Dermis blood vessel endothelial cell (primary cell): Measurements from ENCODE around the gene DNAH6. TPM values are rescaled to one million over a fixed set of nuclear protein-coding genes. Genes with fewer than 3 reads are reported as not detected.
"Not testable (repeated sequence)": the region's sequence is repeated elsewhere in the genome, so short reads cannot be mapped to it uniquely, and the experiment has no call there.

Experiments
- DNase-seq: peaks from one replicate; pipeline ENCODE4 v3.0.0; 2010
- total RNA-seq: library from RNA; depleted of rRNA; stranded (reverse); fragments of >200 nt; gene quantifications from 2 replicates; pipeline ENCODE4 v1.2.3, GENCODE V29; 2014

DNAH6 gene
- total RNA-seq, 1 donor from 2014 or later, result under 0.01 TPM

DNA sequence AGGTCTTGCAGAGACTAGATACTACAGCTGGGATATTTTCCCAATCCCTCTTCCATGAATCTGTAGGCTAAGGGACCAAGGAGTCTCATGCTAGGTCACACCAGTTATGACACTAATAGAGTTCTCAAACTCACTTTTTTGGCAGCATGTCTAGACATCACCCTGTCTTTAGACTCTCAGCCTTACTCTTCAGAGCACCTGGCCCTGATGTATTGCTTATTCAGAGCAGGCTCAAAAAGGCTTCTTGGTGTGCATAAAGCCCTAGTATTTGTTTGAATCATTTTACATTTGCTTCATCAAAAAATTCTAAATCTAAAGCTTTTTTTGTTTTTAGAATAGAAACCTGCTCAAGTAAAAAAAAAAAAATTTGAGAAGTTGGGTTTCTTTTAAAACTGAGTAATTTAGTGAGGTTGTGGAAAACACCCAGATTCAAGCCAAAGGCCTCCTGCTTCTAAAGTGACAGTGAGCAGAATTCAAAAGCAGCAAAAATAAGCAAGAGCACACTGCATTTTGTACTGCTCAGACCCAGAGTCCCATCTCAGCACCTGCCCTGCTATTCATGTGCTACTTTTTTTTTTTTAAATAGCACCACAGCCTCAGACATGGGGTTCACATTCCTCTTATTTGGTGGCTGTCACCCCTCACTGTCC, 18.0 kb upstream of the DNAH6 start:
- no peak for DNase-seq

DNA sequence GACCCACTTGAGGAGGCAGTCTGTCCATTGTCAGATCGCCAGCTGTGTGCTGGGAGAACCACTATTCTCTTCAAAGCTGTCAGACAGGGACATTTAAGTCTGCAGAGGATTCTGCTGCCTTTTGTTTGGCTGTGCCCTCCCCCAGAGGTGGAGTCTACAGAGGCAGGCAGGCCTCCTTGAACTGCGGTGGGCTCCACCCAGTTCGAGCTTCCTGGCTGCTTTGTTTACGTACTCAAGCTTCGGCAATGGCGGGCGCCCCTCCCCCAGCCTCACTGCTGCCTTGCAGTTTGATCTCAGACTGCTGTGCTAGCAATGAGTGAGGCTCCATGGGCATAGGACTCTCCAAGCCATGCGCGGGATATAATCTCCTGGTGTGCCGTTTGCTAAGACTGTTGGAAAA, 5.3 kb upstream of the DNAH6 start:
- not testable (repeated sequence) for DNase-seq

DNA sequence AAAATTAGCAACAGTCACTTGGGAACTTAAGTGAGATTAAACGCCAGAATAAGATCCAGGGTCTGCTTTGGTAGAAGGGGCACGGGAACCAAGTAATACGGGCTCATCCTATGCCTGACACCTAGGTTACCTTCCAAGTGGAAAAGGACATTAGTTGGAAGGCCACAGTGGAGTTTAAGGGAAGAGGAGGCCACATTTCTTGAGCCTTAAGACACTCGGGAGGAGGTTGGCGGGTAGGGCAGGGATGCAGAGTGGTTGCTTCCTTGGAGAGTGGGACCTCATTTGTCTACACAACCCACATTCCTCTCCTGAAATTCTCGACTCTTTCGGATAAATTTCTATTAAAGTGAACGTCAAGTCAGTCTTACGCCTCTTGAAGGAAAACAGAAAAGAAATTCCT, 510 bp upstream of the DNAH6 start:
- DNase-seq, result no peak

DNA sequence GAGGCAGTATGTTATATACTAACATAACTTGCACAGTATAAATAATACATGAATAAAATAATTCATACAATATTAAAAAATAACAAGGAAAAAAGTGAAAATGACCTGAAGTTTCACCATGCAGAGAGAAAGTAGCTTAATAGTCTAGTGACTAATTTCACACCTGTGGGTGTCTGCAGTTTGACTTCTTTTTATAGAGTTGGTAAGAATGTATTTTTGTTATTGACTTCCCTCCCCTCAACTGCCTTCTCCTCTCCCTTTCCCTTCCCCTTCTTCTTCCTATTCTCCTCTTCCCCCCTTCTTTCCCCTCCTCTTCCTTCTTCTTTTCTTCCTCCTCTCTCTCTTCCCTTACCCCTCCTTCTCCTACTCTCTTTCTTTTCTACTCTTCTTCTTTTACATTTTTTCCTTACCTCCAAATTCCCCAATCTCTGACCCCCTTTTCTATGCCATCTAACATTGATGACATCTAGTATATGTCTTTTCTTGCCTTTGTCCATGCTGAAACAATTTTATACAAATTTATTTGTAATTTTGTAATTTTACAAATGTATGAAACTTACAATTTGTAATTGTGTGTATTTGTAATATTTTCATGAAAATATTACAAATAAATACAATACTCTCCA, 3.1 kb downstream of the DNAH6 start:
- no peak for DNase-seq

DNA sequence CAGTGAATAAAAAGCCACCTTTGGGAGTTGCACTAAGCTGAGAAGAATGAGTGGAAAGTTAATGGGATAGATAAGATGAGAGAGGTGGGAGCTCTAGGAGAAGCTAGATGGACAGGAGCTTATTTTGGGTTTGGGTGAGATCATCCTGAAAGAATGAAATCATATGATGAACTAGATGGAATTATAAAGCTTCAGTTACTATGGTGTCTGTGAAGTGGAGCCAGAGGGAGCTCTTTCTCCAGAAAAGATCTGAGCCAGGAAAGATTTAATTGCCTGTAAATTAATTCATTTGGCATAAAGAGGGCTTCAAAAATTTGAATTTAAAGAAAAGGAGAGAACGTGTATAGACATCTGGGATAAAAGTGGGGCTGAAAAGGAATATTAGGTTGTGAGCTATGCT, 10.3 kb downstream of the DNAH6 start:
- DNase-seq, result no peak

DNA sequence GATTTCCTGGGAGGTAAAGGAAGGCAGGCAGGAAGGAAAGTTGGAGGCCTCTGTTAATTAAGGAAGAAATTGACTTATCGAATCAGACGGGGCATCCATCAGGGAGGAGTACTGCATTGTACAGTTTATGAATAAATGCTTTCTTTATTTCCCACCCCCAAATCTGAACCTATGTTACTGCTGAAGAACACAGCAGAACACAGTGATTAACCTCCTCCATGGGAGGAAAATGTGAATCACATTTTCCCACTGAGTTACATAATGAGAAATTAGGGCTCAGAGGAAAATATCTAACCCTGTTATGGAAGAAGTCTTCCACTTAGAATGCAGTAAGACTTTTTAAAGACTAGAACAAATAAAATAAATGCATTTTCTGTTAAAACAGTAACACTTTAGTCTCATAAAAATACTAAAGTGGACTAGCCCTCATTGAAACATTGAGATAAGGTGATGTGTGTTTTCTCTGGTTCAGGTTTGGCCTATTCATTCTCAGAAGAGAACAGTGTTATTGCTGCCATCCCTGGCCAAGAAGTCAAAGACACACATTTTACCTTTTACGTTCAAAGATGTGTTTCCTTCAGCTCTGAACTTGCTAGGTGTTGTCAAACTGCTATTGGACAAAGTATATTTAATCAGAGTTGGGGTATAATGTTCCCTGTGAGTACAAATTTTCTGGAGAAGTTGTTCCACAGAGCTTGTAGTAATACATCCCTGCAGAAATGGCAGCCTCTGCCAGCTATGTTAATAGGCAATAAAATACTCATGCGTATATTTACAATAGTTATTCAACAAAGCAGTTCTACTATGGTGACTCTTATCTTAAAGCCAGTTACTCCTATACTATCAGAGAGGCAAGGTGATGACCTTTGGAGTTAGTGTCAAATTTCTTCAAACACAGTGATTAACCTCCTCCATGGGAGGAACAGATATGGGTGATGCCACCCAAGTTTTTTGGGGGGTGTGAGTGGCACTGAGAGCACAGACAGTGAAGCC, 11.1 kb downstream of the DNAH6 start:
- no peak for DNase-seq

DNA sequence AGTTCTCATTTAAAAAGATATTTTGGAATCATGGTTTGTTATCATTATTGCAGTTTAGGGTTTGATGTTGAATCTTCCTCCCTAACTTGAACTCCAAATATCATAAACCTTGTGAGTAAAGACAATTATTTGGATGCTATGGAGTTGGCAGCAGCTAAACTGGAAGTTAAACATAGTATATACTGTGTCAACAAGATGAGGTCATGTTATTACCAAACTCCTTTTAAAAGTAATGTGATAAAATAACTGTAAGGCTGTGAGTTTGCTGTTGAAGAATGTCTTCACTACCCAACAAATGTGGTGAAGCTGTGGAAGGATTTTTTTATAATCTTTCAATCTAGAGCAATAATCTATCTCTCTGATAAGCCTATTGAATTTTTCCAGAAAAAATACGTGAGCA, 16.0 kb downstream of the DNAH6 start:
- no peak for DNase-seq

DNA sequence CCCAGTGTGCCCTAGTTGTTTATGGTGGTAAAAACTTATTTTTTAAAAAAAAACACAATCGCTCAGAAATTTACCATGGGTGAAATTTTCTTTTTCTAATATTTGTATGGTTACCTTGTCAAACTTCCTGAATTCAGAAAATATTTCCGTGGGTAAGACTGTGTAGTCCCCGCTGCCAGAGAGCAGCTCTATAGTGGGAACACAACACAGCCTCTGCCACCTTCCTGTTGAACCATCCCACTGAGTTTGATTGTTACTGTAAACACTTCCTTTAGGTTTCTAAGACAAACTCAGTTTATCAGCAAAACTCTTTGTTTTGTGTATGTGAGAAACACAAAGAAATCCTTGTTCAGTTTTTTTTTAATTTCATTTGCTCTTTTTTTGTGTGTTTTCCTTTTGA, 17.9 kb downstream of the DNAH6 start:
- DNase-seq, result peak; percentile 7

DNA sequence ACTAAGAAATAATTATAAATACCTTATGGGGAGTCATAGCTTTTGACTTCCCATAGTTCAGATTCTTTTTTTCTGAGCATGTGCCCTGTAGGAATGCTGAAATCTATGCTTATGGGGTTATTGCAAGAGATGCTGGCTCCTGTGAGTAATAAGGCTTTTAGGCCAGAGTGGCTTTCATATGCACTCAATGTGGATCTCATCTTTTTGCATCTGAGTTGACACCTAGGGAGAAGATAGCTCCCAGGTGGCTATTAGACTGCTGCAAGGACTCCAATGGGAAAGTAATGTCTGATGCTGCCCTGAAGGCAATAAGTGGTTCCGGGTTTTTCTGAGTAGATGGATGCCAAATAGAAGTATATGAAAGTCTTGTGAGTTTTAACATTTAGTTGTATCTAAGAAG, 21.0 kb downstream of the DNAH6 start:
- no peak for DNase-seq

DNA sequence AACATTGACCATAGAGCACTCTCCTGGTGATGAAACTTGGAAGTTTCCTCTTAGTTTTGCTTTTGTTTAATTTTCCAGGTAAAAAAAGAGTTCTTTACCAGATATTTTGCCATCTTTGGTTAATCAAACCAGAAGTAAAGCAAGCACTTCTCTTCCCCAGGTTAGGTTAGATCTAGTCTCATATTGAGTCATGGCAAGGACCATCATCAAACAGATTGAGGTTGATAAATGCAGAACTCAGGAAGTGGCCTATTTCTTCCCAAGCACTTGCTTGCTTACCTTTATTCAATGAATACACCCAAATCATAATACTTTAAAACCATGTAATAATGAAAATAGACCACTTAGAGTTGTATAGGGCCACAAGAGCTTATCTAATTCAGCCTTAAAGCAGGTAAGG, 23.4 kb downstream of the DNAH6 start:
- no peak for DNase-seq

DNA sequence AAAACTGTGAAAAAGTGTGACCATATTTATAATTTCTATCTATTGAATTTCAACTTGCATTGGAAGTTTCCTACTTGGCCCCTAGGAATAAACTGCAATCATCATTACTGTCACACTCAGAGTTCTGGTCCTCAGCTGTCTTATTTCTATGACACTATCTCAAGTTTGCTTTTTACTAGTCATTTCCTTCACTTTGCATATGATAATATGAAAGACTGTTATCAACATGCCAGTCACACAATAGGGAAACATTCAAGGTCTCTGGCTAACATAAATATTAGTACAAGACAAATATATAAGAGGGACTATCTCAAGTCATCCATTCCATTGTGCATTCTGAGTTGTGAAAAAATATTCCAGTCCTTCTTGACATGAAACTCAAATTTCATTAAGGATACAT, 28.7 kb downstream of the DNAH6 start:
- no peak for DNase-seq

DNA sequence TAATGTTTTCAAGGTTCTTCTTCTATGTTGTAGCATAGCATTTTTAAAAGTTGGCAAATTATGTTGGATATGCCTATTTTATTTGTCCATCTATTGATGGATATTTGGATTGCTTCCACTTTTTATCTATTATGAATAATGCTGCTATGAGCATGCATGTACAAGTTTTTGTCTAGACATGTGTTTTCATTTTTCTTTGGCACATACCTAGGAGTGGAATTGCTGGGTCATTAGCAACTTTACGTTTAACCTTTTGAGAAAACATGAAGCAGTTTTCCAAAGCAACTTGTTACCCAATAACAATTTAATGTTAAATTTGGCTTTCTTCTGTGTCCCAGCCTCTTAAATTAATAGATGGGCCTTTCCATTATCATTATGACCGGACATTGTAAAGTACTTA, 30.3 kb downstream of the DNAH6 start:
- no peak for DNase-seq

DNA sequence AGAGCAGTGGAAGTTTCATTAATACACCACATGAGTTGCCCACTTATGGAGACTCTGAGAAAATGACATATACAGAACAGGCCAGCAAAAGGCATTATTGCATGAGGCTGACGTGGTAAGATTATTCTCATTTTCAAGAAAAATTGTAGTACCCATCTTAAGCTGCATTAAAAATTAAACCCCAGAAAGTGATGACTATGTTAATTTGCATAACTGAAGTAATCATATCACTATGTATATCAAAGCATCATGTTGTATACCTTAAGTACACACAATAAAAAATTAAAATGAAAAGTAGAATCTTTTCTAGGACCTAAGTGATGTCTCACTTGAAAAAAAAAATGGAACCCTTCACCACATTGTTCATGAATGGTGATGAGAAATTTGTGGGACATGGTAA, 32.0 kb downstream of the DNAH6 start:
- DNase-seq, result no peak

DNA sequence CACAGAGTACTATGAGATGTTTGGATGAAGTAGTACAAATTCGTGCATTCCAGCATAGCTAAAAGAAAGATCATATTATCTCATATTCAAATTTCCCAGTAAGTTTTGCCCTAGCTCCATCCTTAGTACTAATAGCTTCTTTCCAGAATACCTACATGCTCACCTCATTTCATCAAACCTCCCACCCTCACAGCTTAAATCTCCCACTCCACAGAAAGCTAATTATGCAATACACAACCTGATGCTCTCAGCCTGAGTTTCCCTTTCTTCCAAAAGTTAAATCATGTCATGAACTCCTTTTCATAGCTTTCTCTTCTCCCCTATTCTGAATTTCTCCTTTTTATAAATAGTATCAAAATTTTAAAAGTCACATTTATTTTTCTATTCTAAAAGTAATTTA, 34.6 kb downstream of the DNAH6 start:
- no peak for DNase-seq

DNA sequence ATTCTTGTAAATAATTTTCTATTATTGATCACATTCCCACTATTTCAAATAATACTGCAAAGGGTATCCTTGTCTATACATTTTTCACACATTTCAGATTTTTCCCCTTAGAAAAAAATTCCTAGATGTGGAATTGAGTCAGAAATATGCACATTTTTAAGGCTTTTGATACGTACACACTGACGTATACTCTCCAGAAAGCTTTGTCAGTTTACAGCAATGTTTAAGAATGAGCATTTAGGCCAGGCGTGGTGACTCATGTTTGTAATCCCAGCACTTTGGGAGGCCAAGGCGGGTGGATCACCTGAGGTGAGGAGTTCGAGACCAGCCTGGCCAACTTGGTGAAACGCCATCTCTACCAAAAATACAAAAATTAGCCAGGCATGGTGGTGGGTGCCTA, 35.2 kb downstream of the DNAH6 start:
- not testable (repeated sequence) for DNase-seq

DNA sequence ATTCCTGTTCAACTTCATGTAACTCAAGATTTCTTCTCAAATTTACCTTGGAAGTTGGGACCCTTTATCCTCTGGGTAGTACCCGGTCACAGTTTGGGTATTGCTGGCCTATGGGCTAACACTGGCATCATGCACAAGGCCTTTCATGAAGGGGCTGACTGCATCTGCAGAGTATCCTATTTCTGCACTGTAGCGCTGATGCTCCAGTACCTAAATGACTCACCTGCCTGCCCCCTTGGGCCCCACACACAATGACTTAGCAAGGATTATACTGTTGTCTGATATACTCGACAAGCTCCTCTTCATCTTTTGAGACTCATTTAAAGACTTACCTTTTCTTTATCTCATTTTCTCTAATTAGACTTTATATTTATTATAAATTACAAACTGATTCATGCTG, 39.9 kb downstream of the DNAH6 start:
- no peak for DNase-seq

DNA sequence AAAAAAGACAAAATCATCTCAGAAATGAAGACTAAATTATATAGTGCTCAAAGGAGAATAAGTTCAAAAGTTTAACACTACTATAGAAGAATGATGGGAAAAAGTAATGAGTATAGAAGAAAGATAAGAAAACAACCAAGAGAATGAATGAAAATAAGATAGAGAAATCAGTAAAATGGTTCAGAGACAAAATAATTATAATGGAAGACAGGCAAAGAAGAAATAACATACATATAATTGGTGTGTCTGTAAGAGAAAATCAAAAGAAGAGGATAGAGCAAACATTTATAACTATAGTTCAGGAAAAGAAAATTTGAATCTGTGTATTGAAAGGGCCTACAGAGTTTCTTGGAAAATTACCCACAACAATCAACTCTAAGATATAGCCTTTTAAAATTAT, 43.5 kb downstream of the DNAH6 start:
- DNase-seq, result no peak

DNA sequence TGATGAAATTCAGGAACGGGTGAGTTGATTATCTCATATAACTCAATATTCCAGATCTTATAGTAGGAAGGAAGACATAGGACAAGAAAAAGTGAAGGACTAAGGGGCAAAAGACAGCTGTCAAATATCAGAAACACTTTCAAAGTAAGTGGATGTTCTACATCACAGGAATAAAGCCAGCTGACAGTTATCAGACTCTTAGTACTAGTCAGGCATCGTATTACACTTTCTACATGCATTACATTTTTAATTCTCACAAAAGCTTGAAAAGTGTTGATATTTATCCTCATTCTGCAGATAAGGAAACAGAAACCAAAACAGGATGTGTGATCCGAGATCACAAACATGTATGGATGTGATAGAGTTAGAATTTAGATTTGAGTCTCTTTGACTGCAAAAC, 63.4 kb downstream of the DNAH6 start:
- DNase-seq, result no peak

DNA sequence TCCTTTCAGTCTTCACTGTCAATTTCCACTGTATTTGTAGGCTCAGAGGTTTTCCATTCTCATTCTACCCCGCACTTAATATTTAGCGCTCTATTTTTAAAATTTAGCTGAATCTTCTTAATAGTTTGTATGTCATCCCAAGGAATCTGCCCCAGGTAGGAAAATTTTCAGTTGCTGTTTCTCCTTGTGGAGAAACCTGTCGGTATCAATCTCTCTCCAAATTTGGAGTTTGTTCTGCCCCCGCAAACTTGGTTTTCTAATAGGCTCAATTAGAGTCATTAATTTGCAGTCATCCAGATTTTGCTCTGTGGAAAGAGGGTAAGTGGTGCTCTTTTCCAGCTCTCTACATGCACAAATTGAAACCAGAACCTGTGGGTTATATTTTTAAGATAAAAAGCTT, 87.6 kb downstream of the DNAH6 start:
- no peak for DNase-seq

DNA sequence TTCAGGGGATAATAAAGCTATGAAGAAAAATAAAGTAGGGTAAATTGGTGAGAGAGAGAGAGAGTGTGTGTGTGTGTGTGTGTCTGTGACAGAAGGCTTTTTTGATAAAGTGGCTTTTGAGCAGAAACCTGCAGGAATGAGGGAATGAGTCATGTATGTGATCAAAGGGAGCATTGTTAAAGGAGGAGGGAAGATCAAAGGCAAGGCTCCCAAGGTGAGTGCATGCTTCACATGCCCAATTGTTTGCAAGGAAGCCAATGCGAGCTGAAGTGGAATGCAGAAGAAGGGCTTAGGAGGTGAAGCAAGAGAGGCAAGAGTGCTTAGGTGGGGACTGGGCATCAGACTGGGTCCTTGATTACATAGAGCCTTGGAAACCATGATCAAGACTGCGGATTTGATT, 96.8 kb downstream of the DNAH6 start:
- DNase-seq, result no peak

DNA sequence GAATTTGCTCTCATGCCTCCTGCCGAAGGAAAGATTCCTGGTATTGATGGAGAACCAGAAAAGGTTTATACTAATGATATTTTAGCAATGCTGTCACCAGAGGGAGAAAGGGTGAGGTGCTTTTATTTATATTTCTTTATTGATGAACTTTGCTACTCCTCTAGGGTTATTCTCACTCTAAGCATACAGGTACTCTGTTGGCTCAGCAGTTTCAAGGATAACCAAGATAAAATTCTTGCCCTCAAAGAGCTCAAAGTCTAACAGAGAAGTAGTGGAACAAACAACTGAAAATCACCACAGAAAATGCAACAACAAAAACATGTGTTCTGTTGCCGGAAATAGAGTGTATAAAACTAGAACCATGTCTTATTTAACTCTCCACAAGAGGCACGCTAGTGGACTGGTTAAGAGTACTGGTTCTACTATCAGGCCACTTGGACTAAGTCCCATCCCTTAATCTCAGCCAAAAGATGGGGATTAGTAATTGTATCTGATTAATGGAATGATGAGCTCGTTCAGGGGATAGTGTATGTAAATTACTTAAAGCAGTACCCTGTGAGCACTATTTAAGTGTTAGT, 103.6 kb downstream of the DNAH6 start:
- no peak for DNase-seq

DNA sequence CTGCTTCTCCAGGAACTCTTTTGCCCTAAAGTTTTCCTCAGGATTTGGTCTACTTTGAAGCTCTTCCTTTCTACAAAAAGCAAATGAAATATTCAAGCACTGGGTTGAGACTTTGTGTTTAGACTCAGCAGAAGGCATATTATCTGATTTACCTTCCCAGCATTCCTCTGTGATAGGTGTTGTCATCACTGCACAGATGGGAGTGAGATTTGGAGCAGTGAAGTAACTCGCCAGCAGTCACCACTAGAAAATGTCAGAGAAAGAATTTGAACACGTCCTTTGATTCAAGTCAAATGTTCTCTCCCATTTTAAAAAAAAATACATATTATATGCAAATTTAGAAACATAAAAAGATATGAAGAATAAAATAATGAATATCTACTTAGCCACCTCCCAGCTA, 112.2 kb downstream of the DNAH6 start:
- no peak for DNase-seq

DNA sequence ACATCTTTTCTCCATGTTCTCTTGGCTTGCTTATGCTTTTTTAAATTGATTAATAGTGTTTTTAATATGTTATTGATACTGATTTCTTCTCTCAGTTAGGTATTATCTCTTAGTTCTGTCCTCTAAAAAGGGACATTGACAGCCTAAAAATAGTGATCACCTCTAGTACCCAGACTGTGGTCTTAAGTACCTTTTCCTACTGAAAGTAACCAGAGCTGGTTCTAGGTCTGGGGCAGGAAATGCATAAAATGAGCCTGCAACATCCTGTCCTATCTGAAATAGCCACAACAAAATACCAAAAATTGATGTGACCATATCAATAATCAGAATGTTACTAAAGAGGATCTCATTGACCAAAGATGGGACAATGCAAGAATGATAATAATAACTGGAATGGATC, 113.3 kb downstream of the DNAH6 start:
- DNase-seq, result no peak
